HepG2 (cell line): ENCODE results near the gene THSD1. TPM values are rescaled to one million over a fixed set of nuclear protein-coding genes. Genes with fewer than 3 reads are reported as not detected.

Source experiments
- ATAC-seq: fragments of 200-7000 bp; cut with Tn5 transposase; 3 replicates; pipeline ENCODE4 v1.9.1; 2020; ENCODE audit warnings: mild to moderate bottlenecking, moderate library complexity
- BruUV-seq: library from RNA; stranded (reverse); fragments of 400-500 nt; replicated peaks from 2 replicates; lab custom pipeline; 2021; lab: Mats Ljungman, UMichigan
- CTCF ChIA-PET: fragments of 300-600 bp; formaldehyde crosslinking; extraction: SDS; loops from one replicate; lab custom pipeline; 2021; ENCODE audit warnings: low total read pairs, inconsistent platforms, low intra/inter-chr PET ratio; lab: Yijun Ruan, JAX
- POLR2A ChIA-PET: fragments of 350-600 bp; sonication (Branson Sonifier 250); formaldehyde crosslinking; loops from one replicate; lab custom pipeline; 2020; ENCODE audit warnings: antibody characterized with exemption, inconsistent platforms; lab: Yijun Ruan, JAX
- DNase-seq: peaks from one replicate; pipeline ENCODE4 v3.0.0-alpha.2; 2015; ENCODE audit warnings: low spot score
- FAIRE-seq: peaks from 3 replicates; lab custom pipeline; 2011; peaks lifted over from hg19 to GRCh38; lab: Jason Lieb, UNC
- H2AFZ ChIP-seq: one replicate; pipeline ENCODE4 v1.6.1; 2011; ENCODE audit warnings: low read length, inconsistent platforms
- H3K27ac ChIP-seq: fragments of 300-600 bp; 3 replicates; pipeline ENCODE4 v1.8.0; 2011; ENCODE audit warnings: mixed run types, mild to moderate bottlenecking, mixed read lengths, low read length, inconsistent platforms; ENCODE audit not compliant: insufficient read depth; ENCODE audit errors: extremely low read length
- H3K27me3 ChIP-seq, 2 experiments: fragments of 200-600 bp in 1 of 2; 2 replicates in 1 of 2; 3 replicates in 1 of 2; pipeline versions ENCODE4 v1.6.0 to v1.8.0; 2011; ENCODE audit warnings: low read length in 2 of 2, mild to moderate bottlenecking in 2 of 2, moderate library complexity in 2 of 2, inconsistent platforms in 1 of 2; ENCODE audit not compliant: insufficient read depth in 2 of 2, control insufficient read depth in 1 of 2
- H3K36me3 ChIP-seq, 2 experiments: fragments of 200-600 bp in 1 of 2; replicated peaks in 1 of 2; 2 replicates in 1 of 2; 3 replicates in 1 of 2; pipeline versions ENCODE4 v1.5.1 to v1.8.0; 2011; ENCODE audit warnings: low read length in 2 of 2, inconsistent platforms in 1 of 2; ENCODE audit not compliant: insufficient read depth in 2 of 2, control insufficient read depth in 1 of 2
- H3K4me1 ChIP-seq: 2 replicates; pipeline ENCODE4 v1.5.1; 2012; ENCODE audit warnings: low read length, inconsistent platforms; ENCODE audit not compliant: insufficient read depth
- H3K4me2 ChIP-seq: 2 replicates; pipeline ENCODE4 v1.6.0; 2011; ENCODE audit warnings: low read depth, low read length, inconsistent platforms
- H3K4me3 ChIP-seq, 3 experiments: fragments of 200-600 bp in 1 of 3; sonication (generic), shearing (Covaris generic) in 1 of 3; replicated peaks in 1 of 3; 2 replicates each; pipeline ENCODE4 v1.5.1; 2011 to 2016; ENCODE audit warnings: low read length in 3 of 3, inconsistent platforms in 2 of 3, low read depth in 2 of 3, mild to moderate bottlenecking in 2 of 3, control low read depth in 1 of 3, mixed read lengths in 1 of 3; ENCODE audit not compliant: insufficient read depth in 1 of 3
- H3K79me2 ChIP-seq: one replicate; pipeline ENCODE4 v1.6.1; 2011; ENCODE audit warnings: low read length, inconsistent platforms; ENCODE audit not compliant: insufficient read depth
- H3K9ac ChIP-seq: 2 replicates; pipeline ENCODE4 v1.6.0; 2011; ENCODE audit warnings: mild to moderate bottlenecking, low read depth, low read length, inconsistent platforms; ENCODE audit not compliant: insufficient read depth
- H3K9me3 ChIP-seq: 2 replicates; pipeline ENCODE4 v1.5.1; 2012; ENCODE audit warnings: mild to moderate bottlenecking, low read length
- H4K20me1 ChIP-seq: 2 replicates; pipeline ENCODE4 v1.6.0; 2011; ENCODE audit warnings: inconsistent platforms, mild to moderate bottlenecking, low read length, moderate library complexity; ENCODE audit not compliant: insufficient read depth
- CREM ChIP-seq, 2 experiments: sonication (generic) in 1 of 2; formaldehyde crosslinking in 1 of 2; IDR thresholded peaks; 2 replicates each; pipeline versions ENCODE4 v1.4.0 to v1.6.1; 2016 to 2020; ENCODE audit warnings: antibody characterized with exemption in 1 of 2, mild to moderate bottlenecking in 1 of 2, missing genetic modification reagents in 1 of 2
- ESRRA ChIP-seq: sonication (generic); formaldehyde crosslinking; IDR thresholded peaks from 2 replicates; pipeline ENCODE4 v1.5.1; 2020; ENCODE audit warnings: mild to moderate bottlenecking, low read depth, missing genetic modification reagents
- GABPA ChIP-seq, 2 experiments: IDR thresholded peaks; 2 replicates each; pipeline ENCODE4 v1.6.1; 2011 to 2016; ENCODE audit warnings: low read depth in 2 of 2, low read length in 1 of 2, missing biosample characterization in 1 of 2, missing genetic modification characterization in 1 of 2
- GLI4 ChIP-seq: sonication (generic); formaldehyde crosslinking; IDR thresholded peaks from 2 replicates; pipeline ENCODE4 v1.5.1; 2020; ENCODE audit warnings: missing genetic modification reagents, mild to moderate bottlenecking, moderate library complexity, borderline replicate concordance
- IKZF4 ChIP-seq: sonication (generic); formaldehyde crosslinking; IDR thresholded peaks from 2 replicates; pipeline ENCODE4 v1.5.1; 2020; ENCODE audit warnings: borderline replicate concordance, mild to moderate bottlenecking, low read depth, missing genetic modification reagents; ENCODE audit errors: not compliant biosample characterization
- YY1 ChIP-seq: IDR thresholded peaks from 2 replicates; pipeline ENCODE4 v1.6.1; 2011; ENCODE audit warnings: low read length, low read depth, moderate library complexity, mild to moderate bottlenecking; ENCODE audit not compliant: insufficient read depth, insufficient replicate concordance
- ZNF281 ChIP-seq: sonication (generic); formaldehyde crosslinking; IDR thresholded peaks from 2 replicates; pipeline ENCODE4 v1.4.0; 2020; ENCODE audit warnings: missing genetic modification reagents, borderline replicate concordance
- WGBS: methylation state at CpG from one replicate; pipeline ENCODE4 v1.1.6; 2017; ENCODE audit warnings: low lambda C conversion rate; 5-methylcytosine and 5-hydroxymethylcytosine counted together
- in situ Hi-C: cut with HindIII; loops from 2 replicates; pipeline ENCODE4 v1.10.0; 2017; ENCODE audit warnings: low pct_unique_long_range_greater_than_20kb; ENCODE audit not compliant: extremely low pct_ligation_motif_present
- intact Hi-C: fragments of 100-400 bp; cut with micrococcal nuclease; formaldehyde crosslinking; loops from one replicate; pipeline ENCODE4 v1.10.0; 2022; ENCODE audit not compliant: unreplicated experiment
- polyA plus RNA-seq, 8 experiments: library from polyadenylated mRNA; depleted of rRNA in 3 of 8; stranded (reverse) in 7 of 8; unstranded in 1 of 8; fragments of >200 nt; fragmentation: Illumina TruSeq in 4 of 8; extraction: Trizol in 4 of 8; gene quantifications; 2 replicates each; pipeline versions ENCODE4 v1.2.1 to v1.2.3, GENCODE V29; 2011 to 2016; ENCODE audit warnings: low read depth in 4 of 8, missing spikeins in 1 of 8, mixed read lengths in 1 of 8; ENCODE audit not compliant: insufficient read depth in 1 of 8
- total RNA-seq, 5 experiments: library from RNA; depleted of rRNA; stranded (reverse); fragments of >200 nt; fragmentation: Illumina TruSeq; extraction: Trizol; gene quantifications; 2 replicates each; pipeline ENCODE4 v1.2.3, GENCODE V29; 2016; ENCODE audit warnings: low read depth in 1 of 5

Gene THSD1
- total and polyA plus RNA-seq, 2 of the 13 experiments (the other 11 are each of a cell fraction or from before 2014, with no cell fraction given): 0.11 to 0.15 TPM

- Histone ChIP-seq H3K9ac (no peak overlapping the region), H3K9me3 (no peaks in the 10 kb centered on the region), H2AFZ (no peak overlapping the region), H3K4me3 (no peak overlapping the region), H3K79me2 (no peaks in the 10 kb centered on the region), H3K4me1 (peaks cover 9% of the 10 kb centered on the region), H3K36me3 (no peaks in the 10 kb centered on the region), H3K4me2 (no peak overlapping the region), H3K27me3 (peaks cover 0 to 39% of the 10 kb centered on the region in 2 experiments; a peak in 2 of 5 replicates)
- POLR2A ChIA-PET: no interaction called here
- FAIRE-seq (no peak), DNase-seq (no peak)
- no TSS peak for BruUV-seq
- CTCF ChIA-PET: no interaction called here
- no peak for TF ChIP-seq IKZF4 (CRISPR knock-in tag)
- no peak for TF ChIP-seq ESRRA (CRISPR knock-in tag)
- no peak for TF ChIP-seq YY1
- no peak for TF ChIP-seq CREM (IDR thresholded peaks at IDR 0.05)
- TF ChIP-seq CREM (CRISPR knock-in tag; IDR thresholded peaks at IDR 0.05): no peak
- no peak for TF ChIP-seq GLI4 (CRISPR knock-in tag)
- no peak for TF ChIP-seq ZNF281
- no peak for TF ChIP-seq GABPA (IDR thresholded peaks at IDR 0.05; ENCODE audit: low read depth, low read length)
- no peak for TF ChIP-seq GABPA (CRISPR knock-in tag; IDR thresholded peaks at IDR 0.05; ENCODE audit: low read depth)
- TF ChIP-seq, all 625 proteins: peak for 0
- WGBS: 79% methylated on average over 5 of the region's 21 CpGs
- in situ Hi-C loops (no loop called here), intact Hi-C loops (no loop called here)
- Histone ChIP-seq H3K27ac (no peak overlapping the region), H4K20me1 (no peaks in the 10 kb centered on the region)
- ATAC-seq: no peak
Measured at GRCh38 chr13:52377898-52378297, 28.1 kb downstream of the THSD1 start.
